Activated CD4-positive, alpha-beta T cell treated with anti-CD3 and anti-CD28 coated beads for 36 hours (primary cell): Measurements from ENCODE around the gene SCGN. TPM values are rescaled to one million over a fixed set of nuclear protein-coding genes. Genes with fewer than 3 reads are reported as not detected.

Experiments
- ATAC-seq: fragments of 200-7000 bp; cut with Tn5 transposase; one replicate; pipeline ENCODE4 v1.10.0; 2021; ENCODE audit warnings: mild to moderate bottlenecking, moderate library complexity
- CTCF ChIA-PET: fragments of 350-600 bp; sonication (Branson Sonifier 250); formaldehyde crosslinking; loops from one replicate; lab custom pipeline; 2021; ENCODE audit warnings: antibody characterized with exemption; lab: Charles Lee
- POLR2A ChIA-PET: fragments of 350-600 bp; sonication (Branson Sonifier 250); formaldehyde crosslinking; loops from one replicate; lab custom pipeline; 2021; ENCODE audit warnings: antibody characterized with exemption, inconsistent platforms; lab: Charles Lee
- DNase-seq: peaks from one replicate; pipeline ENCODE4 v3.0.0-alpha.2; 2020
- H3K27ac Mint-ChIP-seq: one replicate; pipeline ENCODE4 v1.8.0; 2021; ENCODE audit warnings: mixed read lengths
- H3K27me3 Mint-ChIP-seq: one replicate; pipeline ENCODE4 v1.8.0; 2021; ENCODE audit warnings: mixed read lengths
- H3K36me3 Mint-ChIP-seq: one replicate; pipeline ENCODE4 v1.8.0; 2021; ENCODE audit warnings: low read depth, mixed read lengths
- H3K4me1 Mint-ChIP-seq: one replicate; pipeline ENCODE4 v1.8.0; 2021; ENCODE audit warnings: mixed read lengths
- H3K4me3 Mint-ChIP-seq: one replicate; pipeline ENCODE4 v1.8.0; 2021; ENCODE audit warnings: mild to moderate bottlenecking, moderate library complexity, mixed read lengths
- H3K9me3 Mint-ChIP-seq: one replicate; pipeline ENCODE4 v1.8.0; 2021; ENCODE audit warnings: low read depth, mixed read lengths
- intact Hi-C, 2 experiments: fragments of 100-400 bp; cut with DNase I in 1 of 2; cut with micrococcal nuclease in 1 of 2; formaldehyde crosslinking; loops; one replicate each; pipeline versions ENCODE4 v1.14.2 to v1.15.1; 2022 to 2024; cut with DNase I, micrococcal nuclease
- total RNA-seq, 2 experiments: library from RNA; stranded (reverse); gene quantifications; one replicate each; pipeline ENCODE4 v1.2.3, GENCODE V29; 2021

The SCGN gene
- total RNA-seq, 2 experiments from 2014 or later = not detected

DNA sequence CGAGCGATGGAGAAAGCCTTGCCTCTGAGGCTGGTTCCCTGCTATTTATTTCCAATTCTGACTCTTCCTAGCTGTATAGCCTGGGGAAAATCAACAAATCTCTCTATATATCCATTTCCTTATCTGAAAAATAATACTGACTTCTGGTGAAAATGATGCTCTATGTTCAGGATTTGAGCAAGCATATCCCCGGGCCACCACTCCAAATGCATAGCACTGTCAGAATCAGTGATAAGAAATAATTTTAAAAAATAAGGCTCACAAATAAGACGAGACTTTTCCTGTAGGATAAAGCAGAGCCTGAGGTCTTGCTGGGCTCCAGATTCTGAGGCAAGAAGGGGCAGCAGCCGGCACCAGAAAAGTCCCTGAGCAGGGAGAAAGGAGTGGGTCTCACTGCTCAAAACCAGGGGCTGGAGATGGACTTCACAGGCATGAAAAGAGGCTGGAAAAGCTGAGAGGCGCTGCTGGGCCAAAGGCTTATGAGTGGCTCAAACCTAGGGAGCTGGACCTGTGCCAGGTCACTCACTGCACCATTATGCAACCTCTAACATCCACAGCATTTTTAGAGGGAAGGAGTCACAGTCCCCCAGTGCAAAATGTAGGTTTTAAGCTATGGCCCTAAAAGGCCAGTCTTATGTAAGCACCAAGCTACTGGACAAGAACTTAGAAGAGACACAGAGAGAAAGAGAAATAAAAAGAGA is 54.4 kb downstream of the SCGN start:
- peaks cover 13% of the 10 kb centered on the region for H3K27me3 Mint-ChIP-seq
- ATAC-seq = no peak
- no peaks in the 10 kb centered on the region for H3K36me3 Mint-ChIP-seq
- no peak for DNase-seq
- ChIA-PET POLR2A (no interaction called here), CTCF (interaction anchor here (0.6 to 3.3 kb wide), 3 partner anchors 12 to 19 kb away, joined by 3 to 12 read pairs (median 6); no protein-coding TSS in a partner anchor)
- no peaks in the 10 kb centered on the region for H3K4me1 Mint-ChIP-seq
- no peak overlapping the region for H3K4me3 Mint-ChIP-seq
- intact Hi-C loops = no loop called here
- no peaks in the 10 kb centered on the region for H3K9me3 Mint-ChIP-seq
- no peak overlapping the region for H3K27ac Mint-ChIP-seq

DNA sequence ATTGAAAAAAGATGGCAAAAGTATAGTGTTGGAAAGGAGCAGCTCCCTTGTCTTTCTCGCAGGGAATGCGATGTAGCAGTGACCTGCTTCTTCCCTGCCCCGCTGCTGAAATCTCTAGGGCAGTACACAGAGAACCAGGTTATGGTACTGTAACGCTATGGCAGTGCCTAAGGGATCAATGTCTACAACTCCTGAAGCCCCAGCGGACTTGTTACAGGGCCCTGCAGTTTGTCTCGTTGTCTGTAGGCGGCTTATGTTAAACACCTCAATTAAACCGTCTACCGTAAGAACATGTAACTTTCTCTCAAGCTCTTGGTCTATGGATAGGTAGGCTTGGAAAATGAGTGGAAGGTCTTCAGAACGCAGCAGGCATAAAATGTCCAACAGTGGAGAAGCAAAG is 57.7 kb downstream of the SCGN start:
- ChIA-PET CTCF (interaction anchor here (0.7 to 1.5 kb wide), 3 partner anchors 22 to 431 kb away, joined by 3 read pairs; no protein-coding TSS in a partner anchor), POLR2A (no interaction called here)
- intact Hi-C loops = no loop called here
- Mint-ChIP-seq H3K9me3 (no peaks in the 10 kb centered on the region), H3K4me3 (no peak overlapping the region), H3K36me3 (no peaks in the 10 kb centered on the region), H3K4me1 (no peaks in the 10 kb centered on the region), H3K27me3 (peaks cover 9% of the 10 kb centered on the region), H3K27ac (no peak overlapping the region)
- ATAC-seq = no peak
- no peak for DNase-seq

DNA sequence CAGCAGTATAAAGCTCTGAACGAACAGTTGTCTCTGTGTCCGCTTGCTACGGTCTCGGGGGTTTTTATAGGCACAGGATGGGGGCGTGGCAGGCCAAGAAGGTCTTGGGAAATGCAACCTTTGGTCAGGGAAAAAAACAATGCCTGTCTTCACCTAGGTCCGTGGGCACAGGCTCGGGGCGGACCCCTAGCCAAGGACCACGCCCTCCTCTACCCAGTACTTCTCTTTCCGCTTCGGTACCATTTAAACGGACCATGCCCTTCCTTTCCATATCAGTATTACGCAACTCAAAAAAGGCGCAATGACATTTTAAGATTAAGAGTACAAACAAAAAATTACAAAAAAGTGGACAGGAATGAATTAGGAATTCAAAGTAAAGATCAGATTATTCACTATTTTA is 58.3 kb downstream of the SCGN start:
- Mint-ChIP-seq H3K4me3 (no peak overlapping the region), H3K36me3 (no peaks in the 10 kb centered on the region), H3K27ac (no peak overlapping the region), H3K4me1 (no peaks in the 10 kb centered on the region), H3K9me3 (no peaks in the 10 kb centered on the region), H3K27me3 (peaks cover 9% of the 10 kb centered on the region)
- ATAC-seq (no peak), DNase-seq (no peak)
- ChIA-PET POLR2A (no interaction called here), CTCF (no interaction called here)
- intact Hi-C loops = no loop called here

DNA sequence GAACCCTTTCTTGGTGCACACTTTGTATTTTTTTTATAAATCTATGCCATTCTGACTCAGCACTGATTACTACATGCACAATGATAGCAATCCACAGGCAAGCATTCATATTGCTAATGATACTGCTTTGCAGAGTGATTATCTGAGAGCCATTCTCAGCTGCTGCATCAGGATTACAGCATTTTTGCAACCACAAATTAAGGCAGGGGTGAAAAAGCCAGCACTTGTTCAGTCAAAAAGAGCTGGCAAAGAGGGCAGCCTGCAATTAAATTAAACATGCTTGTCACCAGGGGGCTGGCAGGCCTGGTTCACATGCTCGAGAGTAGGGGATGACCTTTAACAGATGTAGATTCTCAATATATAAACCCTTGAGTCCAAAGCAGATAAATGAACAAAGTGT is 61.8 kb downstream of the SCGN start:
- CTCF ChIA-PET = no interaction called here
- no peak for DNase-seq
- H3K27ac Mint-ChIP-seq = no peak overlapping the region

DNA sequence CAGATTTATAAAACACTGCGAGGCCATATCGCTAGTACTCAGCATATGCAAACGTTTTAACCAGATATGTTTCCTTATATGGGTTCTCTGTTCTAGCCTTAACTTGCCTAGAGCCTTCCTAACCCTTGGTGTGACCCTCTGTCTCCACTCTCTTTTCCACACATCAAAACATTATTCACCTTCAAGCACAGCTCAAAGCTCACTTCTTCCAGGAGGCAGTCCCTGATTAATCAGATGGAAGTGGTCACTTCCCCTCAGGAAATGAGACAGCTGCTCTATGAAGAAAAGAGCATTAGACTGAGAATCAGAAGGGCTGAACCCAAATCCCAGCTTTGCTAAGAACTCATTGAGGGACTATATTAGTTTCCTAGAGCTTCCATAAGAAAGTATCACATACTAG is 62.8 kb downstream of the SCGN start:
- Mint-ChIP-seq H3K36me3 (no peaks in the 10 kb centered on the region), H3K4me3 (no peak overlapping the region), H3K27ac (no peak overlapping the region), H3K27me3 (peaks cover 4% of the 10 kb centered on the region), H3K4me1 (no peaks in the 10 kb centered on the region), H3K9me3 (no peaks in the 10 kb centered on the region)
- ChIA-PET POLR2A (no interaction called here), CTCF (interaction anchor here (1.4 kb wide), 1 partner anchor 18 kb away, joined by 6 read pairs; no protein-coding TSS in a partner anchor)
- DNase-seq = no peak
- no peak for ATAC-seq
- intact Hi-C loops = loop anchor here in 1 of 2 experiments (5.0 kb wide), 1 partner anchor 492 kb away; no protein-coding TSS in a partner anchor

More for the DNA sequence above, 61.8 kb downstream of the SCGN start:
- Mint-ChIP-seq H3K4me3 (no peak overlapping the region), H3K27me3 (peaks cover 4% of the 10 kb centered on the region), H3K4me1 (no peaks in the 10 kb centered on the region), H3K9me3 (no peaks in the 10 kb centered on the region), H3K36me3 (no peaks in the 10 kb centered on the region)
- intact Hi-C loops = no loop called here
- ATAC-seq = no peak
- POLR2A ChIA-PET = no interaction called here

DNA sequence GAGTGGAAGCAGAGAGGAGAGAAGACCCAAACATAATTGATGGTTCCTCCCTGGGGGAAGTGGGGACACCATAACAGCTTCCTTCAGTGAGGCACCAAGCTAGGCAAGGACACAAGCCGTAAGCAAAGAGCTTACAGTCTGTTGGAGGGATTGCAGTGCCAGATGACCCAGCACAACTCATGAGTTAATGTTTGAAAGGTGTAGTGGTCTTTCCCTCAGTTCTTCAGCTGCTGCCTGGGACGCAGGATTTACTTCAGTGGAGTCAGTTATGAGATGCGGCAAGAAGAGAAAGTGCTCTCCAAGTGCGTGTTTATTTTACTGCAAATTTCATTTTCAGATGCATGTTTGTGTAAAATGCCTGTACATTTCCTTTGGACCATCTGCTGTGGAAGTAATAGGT is 63.8 kb downstream of the SCGN start:
- H3K27me3 Mint-ChIP-seq = peaks cover 6% of the 10 kb centered on the region
- DNase-seq (no peak), ATAC-seq (no peak)
- ChIA-PET CTCF (interaction anchor here (0.7 to 1.6 kb wide), 8 partner anchors 8 to 559 kb away, joined by 3 to 7 read pairs (median 4); no protein-coding TSS in a partner anchor), POLR2A (no interaction called here)
- intact Hi-C loops = loop anchor here in 1 of 2 experiments (5.0 kb wide), 1 partner anchor 493 kb away; no protein-coding TSS in a partner anchor
- no peaks in the 10 kb centered on the region for H3K36me3 Mint-ChIP-seq
- H3K4me1 Mint-ChIP-seq = peaks cover 3% of the 10 kb centered on the region
- H3K4me3 Mint-ChIP-seq = no peak overlapping the region
- H3K9me3 Mint-ChIP-seq = no peaks in the 10 kb centered on the region
- H3K27ac Mint-ChIP-seq = no peak overlapping the region

DNA sequence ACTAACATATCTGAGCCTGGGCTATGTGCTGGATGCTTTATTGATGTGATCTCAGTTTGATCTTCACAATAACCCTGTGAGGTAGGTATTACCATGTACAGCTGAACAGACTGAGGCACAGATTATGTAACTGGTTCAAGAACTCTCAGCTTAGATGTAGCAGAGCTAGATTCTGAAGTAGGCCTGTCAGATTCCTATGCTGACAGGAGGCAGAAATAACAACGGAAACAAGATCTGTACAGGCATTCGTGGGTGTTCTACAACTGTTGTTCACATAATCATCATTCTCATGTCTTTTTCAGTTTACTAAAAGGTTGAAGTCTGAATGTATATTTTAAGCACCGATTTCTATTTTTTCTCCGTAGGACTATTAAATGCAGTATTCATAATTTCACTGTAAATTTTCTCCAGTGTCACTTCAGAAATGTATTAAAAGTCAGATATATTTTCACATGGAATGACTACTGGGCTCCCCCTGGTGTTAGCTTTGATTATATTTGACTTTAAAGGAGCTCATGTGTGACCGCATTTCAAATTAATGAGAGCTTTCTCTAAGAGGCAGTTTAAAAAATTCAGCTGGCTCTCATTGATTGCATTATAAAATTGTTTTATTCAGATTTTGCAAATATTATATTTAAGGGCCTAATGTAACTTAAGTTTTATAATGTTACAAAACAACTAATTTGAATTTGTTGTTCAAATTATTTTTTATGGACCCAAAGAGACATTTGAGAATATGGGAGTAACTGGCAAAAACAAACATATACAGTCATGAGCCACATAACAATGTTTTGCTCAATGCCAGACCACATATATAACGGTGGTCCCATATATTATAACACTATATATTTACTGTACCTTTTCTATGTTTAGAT is 66.1 kb downstream of the SCGN start:
- peaks cover 3% of the 10 kb centered on the region for H3K4me1 Mint-ChIP-seq
- peaks cover 13% of the 10 kb centered on the region for H3K27me3 Mint-ChIP-seq
- H3K27ac Mint-ChIP-seq = no peak overlapping the region
- intact Hi-C loops = loop anchor here in 1 of 2 experiments (5.0 kb wide), 1 partner anchor 496 kb away; no protein-coding TSS in a partner anchor
- ChIA-PET POLR2A (no interaction called here), CTCF (interaction anchor here (0.7 to 3.0 kb wide), 18 partner anchors 9 to 495 kb away, joined by 3 to 18 read pairs (median 4); a partner anchor contains a TSS)
- no peak for ATAC-seq
- no peaks in the 10 kb centered on the region for H3K9me3 Mint-ChIP-seq
- no peak overlapping the region for H3K4me3 Mint-ChIP-seq
- no peaks in the 10 kb centered on the region for H3K36me3 Mint-ChIP-seq
- no peak for DNase-seq

DNA sequence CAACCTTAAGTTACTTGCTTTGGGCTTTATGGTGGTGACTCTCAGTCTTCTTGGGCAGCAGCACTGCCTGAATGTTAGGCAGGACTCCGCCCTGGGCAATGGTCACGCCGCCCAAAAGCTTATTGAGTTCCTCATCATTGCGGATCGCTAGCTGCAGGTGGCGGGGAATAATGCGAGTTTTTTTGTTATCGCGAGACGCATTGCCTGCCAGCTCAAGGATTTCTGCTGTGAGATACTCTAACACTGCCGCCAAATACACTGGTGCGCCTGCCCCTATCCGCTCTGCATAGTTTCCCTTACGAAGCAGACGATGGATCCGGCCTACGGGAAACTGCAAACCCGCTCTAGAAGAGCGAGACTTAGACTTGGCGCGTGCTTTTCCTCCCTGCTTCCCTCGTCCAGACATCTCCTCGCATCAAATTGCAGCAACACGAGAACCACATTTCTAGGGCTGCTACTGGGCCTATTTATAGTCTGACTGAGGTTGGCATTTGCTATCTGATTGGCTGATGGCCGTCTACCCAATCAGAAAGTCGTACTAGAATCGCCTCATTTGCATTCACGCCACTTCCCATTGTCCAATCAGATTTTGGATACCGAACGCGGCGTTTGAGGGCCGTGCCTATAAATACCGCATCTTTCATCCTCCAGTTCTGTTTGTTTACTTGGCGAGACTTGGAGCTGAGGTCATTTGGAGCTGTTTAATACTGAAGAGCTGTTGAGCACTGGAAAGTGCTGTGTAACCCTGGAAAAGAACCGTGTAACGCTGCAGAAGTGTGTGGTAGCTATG is 74.3 kb downstream of the SCGN start:
- intact Hi-C loops = no loop called here
- Mint-ChIP-seq H3K9me3 (no peaks in the 10 kb centered on the region), H3K36me3 (no peaks in the 10 kb centered on the region), H3K4me1 (no peaks in the 10 kb centered on the region), H3K27ac (no peak overlapping the region), H3K4me3 (no peak overlapping the region), H3K27me3 (peaks cover 29% of the 10 kb centered on the region)
- no peak for ATAC-seq
- ChIA-PET POLR2A (interaction anchor here (0.7 kb wide), 1 partner anchor 236 kb away, joined by 5 read pairs; the partner anchor contains the start of gene TRIM38), CTCF (interaction anchor here (0.9 to 1.2 kb wide), 3 partner anchors 8 to 461 kb away, joined by 3 to 6 read pairs (median 4); no protein-coding TSS in a partner anchor)
- no peak for DNase-seq

DNA sequence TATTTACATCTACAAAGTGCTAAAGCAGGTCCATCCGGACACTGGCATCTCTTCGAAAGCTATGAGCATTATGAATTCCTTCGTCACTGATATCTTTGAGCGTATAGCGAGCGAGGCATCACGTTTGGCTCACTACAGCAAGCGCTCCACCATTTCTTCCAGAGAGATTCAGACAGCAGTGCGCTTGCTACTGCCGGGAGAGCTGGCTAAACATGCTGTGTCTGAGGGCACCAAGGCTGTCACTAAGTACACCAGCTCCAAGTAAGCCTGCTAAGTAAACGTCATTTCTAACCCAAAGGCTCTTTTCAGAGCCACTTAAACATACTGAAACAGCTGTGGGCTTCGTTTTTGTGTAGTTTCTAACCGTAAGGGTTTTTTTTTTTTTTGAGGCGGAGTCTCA is 75.0 kb downstream of the SCGN start:
- Mint-ChIP-seq H3K36me3 (no peaks in the 10 kb centered on the region), H3K4me1 (no peaks in the 10 kb centered on the region), H3K9me3 (no peaks in the 10 kb centered on the region), H3K27ac (no peak overlapping the region), H3K4me3 (no peak overlapping the region), H3K27me3 (peaks cover 35% of the 10 kb centered on the region)
- DNase-seq (no peak), ATAC-seq (no peak)
- ChIA-PET CTCF (interaction anchor here (0.8 to 1.2 kb wide), 3 partner anchors 9 to 503 kb away, joined by 3 to 6 read pairs (median 4); no protein-coding TSS in a partner anchor), POLR2A (interaction anchor here (0.7 kb wide), 1 partner anchor 235 kb away, joined by 5 read pairs; the partner anchor contains the start of gene TRIM38)
- intact Hi-C loops = no loop called here

DNA sequence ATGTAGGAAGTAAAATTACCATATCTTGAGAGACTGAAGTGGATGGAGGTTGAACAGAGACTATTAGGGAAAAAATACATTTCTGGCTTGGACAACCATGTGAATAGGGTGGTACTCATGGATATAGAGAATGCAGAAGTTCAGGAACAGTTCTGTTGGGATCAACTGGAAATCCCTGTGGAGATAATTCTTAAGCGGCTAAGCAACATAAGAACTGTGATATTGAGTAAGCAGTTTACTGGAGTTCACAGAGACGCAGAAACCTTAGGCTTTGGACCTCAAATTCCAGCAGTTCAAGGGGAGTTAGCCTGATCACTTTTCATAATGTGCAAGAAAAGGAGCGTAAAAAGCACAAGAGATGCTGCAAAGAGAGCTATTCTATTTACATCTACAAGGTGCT is 78.9 kb downstream of the SCGN start:
- CTCF ChIA-PET = interaction anchor here (1.5 kb wide), 1 partner anchor 11 kb away, joined by 8 read pairs; no protein-coding TSS in a partner anchor

More for the DNA sequence above, 78.9 kb downstream of the SCGN start:
- ATAC-seq (no peak), DNase-seq (no peak)
- POLR2A ChIA-PET = no interaction called here
- intact Hi-C loops = no loop called here
- H3K27me3 Mint-ChIP-seq = peaks cover 45% of the 10 kb centered on the region
- no peaks in the 10 kb centered on the region for H3K9me3 Mint-ChIP-seq
- no peaks in the 10 kb centered on the region for H3K4me1 Mint-ChIP-seq
- no peak overlapping the region for H3K4me3 Mint-ChIP-seq
- H3K27ac Mint-ChIP-seq = no peak overlapping the region
- no peaks in the 10 kb centered on the region for H3K36me3 Mint-ChIP-seq
